Glutamatergic neuron (in vitro differentiated cells): ENCODE data around the gene GATAD1. TPM values are rescaled to one million over a fixed set of nuclear protein-coding genes. Genes with fewer than 3 reads are reported as not detected.

Source experiments
- DNase-seq: peaks from one replicate; pipeline ENCODE4 v3.0.0; 2022
- H3K27ac Mint-ChIP-seq: one replicate; pipeline ENCODE4 v1.8.0; 2020; ENCODE audit warnings: mild to moderate bottlenecking, mixed read lengths, inconsistent platforms; ENCODE audit not compliant: unreplicated experiment
- H3K27me3 Mint-ChIP-seq: one replicate; pipeline ENCODE4 v1.8.0; 2020; ENCODE audit warnings: mild to moderate bottlenecking, moderate library complexity, mixed read lengths, inconsistent platforms; ENCODE audit not compliant: unreplicated experiment
- H3K36me3 Mint-ChIP-seq: one replicate; pipeline ENCODE4 v1.8.0; 2020; ENCODE audit warnings: mild to moderate bottlenecking, mixed read lengths, inconsistent platforms; ENCODE audit not compliant: unreplicated experiment
- H3K4me1 Mint-ChIP-seq: one replicate; pipeline ENCODE4 v1.8.0; 2020; ENCODE audit warnings: mild to moderate bottlenecking, low read depth, mixed read lengths, inconsistent platforms; ENCODE audit not compliant: unreplicated experiment
- H3K4me3 Mint-ChIP-seq: one replicate; pipeline ENCODE4 v1.8.0; 2020; ENCODE audit warnings: mild to moderate bottlenecking, mixed read lengths, inconsistent platforms; ENCODE audit not compliant: unreplicated experiment
- H3K9me3 Mint-ChIP-seq: one replicate; pipeline ENCODE4 v1.8.0; 2020; ENCODE audit warnings: mild to moderate bottlenecking, moderate library complexity, mixed read lengths, inconsistent platforms; ENCODE audit not compliant: unreplicated experiment
- total RNA-seq: library from RNA; stranded (reverse); fragmentation: NEBNext Ultra II Directional; extraction: Animal tissue kit (Norgen Biotek cat#: 25700); gene quantifications from one replicate; pipeline ENCODE4 v1.2.1, GENCODE V29; 2021; ENCODE audit not compliant: unreplicated experiment
- TF ChIP-seq, protein P1 (sequence below): fragments of 200-600 bp; sonication (generic); IDR thresholded peaks from one replicate; pipeline ENCODE4 v1.5.0; 2021; ENCODE audit not compliant: partially characterized antibody, unreplicated experiment

GATAD1 gene
- total RNA-seq, 1 donor from 2014 or later, result 20.3 TPM

DNA sequence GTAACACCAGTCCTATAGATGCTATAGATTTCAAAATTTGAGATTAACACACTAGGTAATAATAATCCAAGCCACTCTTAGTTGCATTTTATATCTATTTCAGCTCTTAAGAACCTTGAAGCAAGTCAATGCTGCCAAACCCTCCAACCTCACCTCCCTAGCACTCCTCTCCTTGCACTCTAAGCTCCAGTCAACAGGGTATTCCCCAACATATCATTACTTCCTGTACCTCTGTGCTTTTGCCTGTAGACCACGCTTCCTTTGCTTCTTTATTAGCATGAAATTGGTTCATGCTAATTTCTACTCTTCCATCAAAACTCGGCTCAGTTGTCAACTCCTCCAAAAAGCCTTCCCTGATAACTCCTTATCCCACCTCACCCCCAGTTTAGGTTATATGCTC, 56.5 kb downstream of the GATAD1 start:
- H3K9me3 Mint-ChIP-seq, result peaks cover 2% of the 10 kb centered on the region
- H3K27me3 Mint-ChIP-seq, result no peaks in the 10 kb centered on the region
- no peak for DNase-seq
- no peaks in the 10 kb centered on the region for H3K36me3 Mint-ChIP-seq
- H3K27ac Mint-ChIP-seq, result no peak overlapping the region
- H3K4me1 Mint-ChIP-seq, result peaks cover 7% of the 10 kb centered on the region
- TF ChIP-seq, protein P1, sequence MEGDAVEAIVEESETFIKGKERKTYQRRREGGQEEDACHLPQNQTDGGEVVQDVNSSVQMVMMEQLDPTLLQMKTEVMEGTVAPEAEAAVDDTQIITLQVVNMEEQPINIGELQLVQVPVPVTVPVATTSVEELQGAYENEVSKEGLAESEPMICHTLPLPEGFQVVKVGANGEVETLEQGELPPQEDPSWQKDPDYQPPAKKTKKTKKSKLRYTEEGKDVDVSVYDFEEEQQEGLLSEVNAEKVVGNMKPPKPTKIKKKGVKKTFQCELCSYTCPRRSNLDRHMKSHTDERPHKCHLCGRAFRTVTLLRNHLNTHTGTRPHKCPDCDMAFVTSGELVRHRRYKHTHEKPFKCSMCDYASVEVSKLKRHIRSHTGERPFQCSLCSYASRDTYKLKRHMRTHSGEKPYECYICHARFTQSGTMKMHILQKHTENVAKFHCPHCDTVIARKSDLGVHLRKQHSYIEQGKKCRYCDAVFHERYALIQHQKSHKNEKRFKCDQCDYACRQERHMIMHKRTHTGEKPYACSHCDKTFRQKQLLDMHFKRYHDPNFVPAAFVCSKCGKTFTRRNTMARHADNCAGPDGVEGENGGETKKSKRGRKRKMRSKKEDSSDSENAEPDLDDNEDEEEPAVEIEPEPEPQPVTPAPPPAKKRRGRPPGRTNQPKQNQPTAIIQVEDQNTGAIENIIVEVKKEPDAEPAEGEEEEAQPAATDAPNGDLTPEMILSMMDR, result no peak
- H3K4me3 Mint-ChIP-seq, result no peak overlapping the region

DNA sequence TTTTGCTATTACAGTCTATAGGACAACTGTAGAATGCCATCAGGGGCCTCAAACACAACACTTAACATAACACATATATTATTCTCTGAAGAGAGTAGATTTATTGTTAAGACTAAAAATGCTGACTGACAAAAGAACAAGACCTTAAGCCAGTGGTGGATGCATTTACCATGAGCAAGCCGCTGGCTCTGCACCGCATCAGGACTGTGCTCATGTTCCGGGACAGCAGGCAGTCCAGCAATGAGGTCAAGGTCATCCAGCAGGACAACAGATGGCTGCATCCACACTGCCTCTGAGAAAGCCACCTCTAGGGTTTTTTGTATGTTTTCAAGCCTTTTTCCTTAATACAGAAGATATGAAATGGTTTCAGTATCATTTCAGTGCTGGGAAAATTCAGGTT, 57.3 kb downstream of the GATAD1 start:
- H3K4me3 Mint-ChIP-seq, result no peak overlapping the region
- H3K9me3 Mint-ChIP-seq, result peaks cover 2% of the 10 kb centered on the region
- peaks cover 7% of the 10 kb centered on the region for H3K4me1 Mint-ChIP-seq
- no peaks in the 10 kb centered on the region for H3K27me3 Mint-ChIP-seq
- peak overlapping the region; percentile 64 for H3K27ac Mint-ChIP-seq
- DNase-seq, result peak; percentile 63
- TF ChIP-seq, protein P1, result no peak
- H3K36me3 Mint-ChIP-seq, result no peaks in the 10 kb centered on the region

DNA sequence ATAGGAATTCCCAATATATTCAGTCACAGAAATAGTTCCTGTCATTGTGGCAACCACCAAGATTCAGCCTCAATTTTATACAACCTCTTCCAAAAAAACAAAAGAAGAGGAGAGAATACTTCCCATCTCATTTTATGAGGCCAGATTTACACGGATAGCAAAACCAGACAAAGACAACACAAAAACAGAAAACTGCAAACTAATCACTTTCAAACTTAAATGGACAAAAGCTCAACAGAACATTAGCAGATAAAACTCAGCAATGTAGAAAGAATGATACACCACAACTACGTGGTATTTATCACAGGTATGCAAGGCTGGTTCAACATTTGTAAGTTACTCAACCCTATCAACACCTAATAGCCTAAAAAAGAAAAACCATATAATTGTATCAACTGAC, 59.1 kb downstream of the GATAD1 start:
- no peak overlapping the region for H3K27ac Mint-ChIP-seq
- H3K27me3 Mint-ChIP-seq, result no peaks in the 10 kb centered on the region
- DNase-seq, result no peak
- H3K4me3 Mint-ChIP-seq, result no peak overlapping the region
- TF ChIP-seq, protein P1, result no peak
- no peaks in the 10 kb centered on the region for H3K36me3 Mint-ChIP-seq
- H3K9me3 Mint-ChIP-seq, result peaks cover 2% of the 10 kb centered on the region
- peaks cover 7% of the 10 kb centered on the region for H3K4me1 Mint-ChIP-seq

DNA sequence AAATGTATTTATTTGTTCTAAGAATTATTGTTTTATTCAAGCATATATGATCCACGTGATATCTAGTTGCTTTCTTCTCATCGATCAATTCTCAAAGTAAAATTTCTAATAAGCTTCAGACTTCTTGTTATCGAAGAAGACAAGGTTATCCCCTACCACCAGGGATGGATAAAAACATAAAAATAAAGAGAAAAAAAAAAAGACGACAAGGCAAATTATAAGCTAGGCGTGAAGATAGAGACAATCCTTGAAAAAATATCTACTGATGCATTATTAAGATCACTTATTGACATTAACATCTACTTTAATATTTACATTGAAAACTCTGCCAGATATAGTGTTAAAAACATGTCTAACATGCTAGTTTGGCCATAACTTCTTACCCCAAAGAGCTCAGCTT, 61.7 kb downstream of the GATAD1 start:
- no peak overlapping the region for H3K4me3 Mint-ChIP-seq
- DNase-seq, result no peak
- H3K27me3 Mint-ChIP-seq, result no peaks in the 10 kb centered on the region
- H3K9me3 Mint-ChIP-seq, result peaks cover 2% of the 10 kb centered on the region
- H3K36me3 Mint-ChIP-seq, result no peaks in the 10 kb centered on the region
- TF ChIP-seq, protein P1, result no peak
- H3K4me1 Mint-ChIP-seq, result peaks cover 7% of the 10 kb centered on the region
- no peak overlapping the region for H3K27ac Mint-ChIP-seq

Other genes starting within 250 kb of the GATAD1 start
- 37.8 TPM for gene KRIT1, start 201.6 kb upstream of the GATAD1 start, total RNA-seq
- 77.7 TPM for gene ANKIB1, start 201.5 kb upstream of the GATAD1 start, total RNA-seq
- gene ERVW-1, start 30.5 kb downstream of the GATAD1 start, total RNA-seq, result not detected
- 21.2 TPM for gene PEX1, start 81.0 kb downstream of the GATAD1 start, total RNA-seq
- 15.4 TPM for gene RBM48, start 81.3 kb downstream of the GATAD1 start, total RNA-seq
- gene FAM133B, start 142.9 kb downstream of the GATAD1 start, total RNA-seq, result 25.0 TPM